Right atrium auricular region (tissue), 2 donors: ENCODE measurements around the gene KCNA5. TPM values are rescaled to one million over a fixed set of nuclear protein-coding genes. Genes with fewer than 3 reads are reported as not detected.

Experiments used
- DNase-seq: peaks from one replicate; pipeline ENCODE4 v3.0.0-alpha.2; 2019; ENCODE audit warnings: low spot score
- H3K27ac ChIP-seq, 2 donors: fragments of 200-600 bp; sonication (generic); 1 replicate in 1 of 2; 2 replicates in 1 of 2; pipeline ENCODE4 v1.5.1; 2016 to 2019
- H3K27me3 ChIP-seq, 2 donors: fragments of 200-600 bp; sonication (generic); one replicate each; pipeline versions ENCODE4 v1.5.1 to v1.6.0; 2017 to 2019
- H3K36me3 ChIP-seq: fragments of 200-600 bp; sonication (generic); one replicate; pipeline ENCODE4 v1.5.1; 2016
- H3K4me1 ChIP-seq, 2 donors: fragments of 200-600 bp; sonication (generic); one replicate each; pipeline versions ENCODE4 v1.5.1 to v1.6.0; 2017 to 2019
- H3K4me3 ChIP-seq, 2 donors: fragments of 200-600 bp; sonication (generic); 1 replicate in 1 of 2; 2 replicates in 1 of 2; pipeline ENCODE4 v1.5.1; 2017 to 2019; ENCODE audit warnings: mild to moderate bottlenecking in 1 of 2, moderate library complexity in 1 of 2
- H3K9me3 ChIP-seq, 2 donors: fragments of 200-600 bp; sonication (generic); one replicate each; pipeline ENCODE4 v1.5.1; 2019
- total RNA-seq, 2 donors: library from RNA; depleted of rRNA; stranded (reverse); fragments of >200 nt; gene quantifications; one replicate each; pipeline ENCODE4 v1.1.0, GENCODE V29; 2016
- TF ChIP-seq, protein P1 (sequence below), 2 donors: fragments of 200-600 bp; sonication (generic); IDR thresholded peaks; one replicate each; pipeline ENCODE4 v1.5.1; 2019; ENCODE audit warnings: antibody characterized with exemption in 2 of 2

The KCNA5 gene
- total RNA-seq, 2 donors from 2014 or later, result 74.6 to 166 TPM

DNA sequence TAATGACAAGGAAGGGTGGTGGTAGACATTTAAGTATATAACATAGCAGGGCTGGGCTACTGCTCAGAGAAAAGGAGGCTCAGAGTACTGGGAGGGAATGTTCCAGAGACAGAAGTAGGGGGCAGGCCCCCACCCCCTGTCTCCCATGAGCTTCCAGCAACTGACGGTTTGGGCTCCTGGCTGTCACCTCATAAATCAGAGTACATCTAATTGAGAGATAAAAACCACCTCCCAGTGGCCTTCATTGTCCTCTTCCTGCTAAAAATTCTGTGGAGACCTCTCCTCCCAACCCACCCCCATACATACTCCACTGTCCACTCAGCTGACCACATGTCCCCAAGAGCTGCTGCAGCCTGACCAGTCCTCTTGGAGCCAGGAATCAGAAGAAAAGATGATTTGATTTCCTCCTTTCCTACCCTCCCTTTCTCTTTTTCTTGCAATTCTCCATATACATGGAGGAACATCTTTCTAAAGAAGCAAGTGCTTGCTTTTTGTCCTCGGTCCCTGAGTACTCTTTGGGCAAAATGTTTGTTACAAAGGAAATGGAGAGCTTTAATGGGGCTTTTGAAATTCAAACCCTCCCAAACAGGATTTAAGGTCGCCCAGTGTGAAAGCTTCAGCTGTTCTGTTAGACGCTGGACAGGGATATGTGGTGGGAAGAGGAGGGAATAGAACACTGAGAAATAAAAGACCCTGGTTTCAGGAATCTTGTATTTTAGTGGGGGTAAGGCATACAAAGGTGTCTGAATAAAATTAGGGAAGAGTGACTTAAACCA lies 16.4 kb upstream of the KCNA5 start:
- no peak overlapping the region for H3K4me3 ChIP-seq
- H3K27me3 ChIP-seq, result no peaks in the 10 kb centered on the region
- no peaks in the 10 kb centered on the region for H3K36me3 ChIP-seq
- DNase-seq, result no peak
- no peak overlapping the region for H3K27ac ChIP-seq
- peaks cover 0 to 26% of the 10 kb centered on the region in 2 donors for H3K4me1 ChIP-seq
- H3K9me3 ChIP-seq, result no peaks in the 10 kb centered on the region
- TF ChIP-seq, protein P1, sequence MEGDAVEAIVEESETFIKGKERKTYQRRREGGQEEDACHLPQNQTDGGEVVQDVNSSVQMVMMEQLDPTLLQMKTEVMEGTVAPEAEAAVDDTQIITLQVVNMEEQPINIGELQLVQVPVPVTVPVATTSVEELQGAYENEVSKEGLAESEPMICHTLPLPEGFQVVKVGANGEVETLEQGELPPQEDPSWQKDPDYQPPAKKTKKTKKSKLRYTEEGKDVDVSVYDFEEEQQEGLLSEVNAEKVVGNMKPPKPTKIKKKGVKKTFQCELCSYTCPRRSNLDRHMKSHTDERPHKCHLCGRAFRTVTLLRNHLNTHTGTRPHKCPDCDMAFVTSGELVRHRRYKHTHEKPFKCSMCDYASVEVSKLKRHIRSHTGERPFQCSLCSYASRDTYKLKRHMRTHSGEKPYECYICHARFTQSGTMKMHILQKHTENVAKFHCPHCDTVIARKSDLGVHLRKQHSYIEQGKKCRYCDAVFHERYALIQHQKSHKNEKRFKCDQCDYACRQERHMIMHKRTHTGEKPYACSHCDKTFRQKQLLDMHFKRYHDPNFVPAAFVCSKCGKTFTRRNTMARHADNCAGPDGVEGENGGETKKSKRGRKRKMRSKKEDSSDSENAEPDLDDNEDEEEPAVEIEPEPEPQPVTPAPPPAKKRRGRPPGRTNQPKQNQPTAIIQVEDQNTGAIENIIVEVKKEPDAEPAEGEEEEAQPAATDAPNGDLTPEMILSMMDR (IDR thresholded peaks at IDR 0.05), result no peak

DNA sequence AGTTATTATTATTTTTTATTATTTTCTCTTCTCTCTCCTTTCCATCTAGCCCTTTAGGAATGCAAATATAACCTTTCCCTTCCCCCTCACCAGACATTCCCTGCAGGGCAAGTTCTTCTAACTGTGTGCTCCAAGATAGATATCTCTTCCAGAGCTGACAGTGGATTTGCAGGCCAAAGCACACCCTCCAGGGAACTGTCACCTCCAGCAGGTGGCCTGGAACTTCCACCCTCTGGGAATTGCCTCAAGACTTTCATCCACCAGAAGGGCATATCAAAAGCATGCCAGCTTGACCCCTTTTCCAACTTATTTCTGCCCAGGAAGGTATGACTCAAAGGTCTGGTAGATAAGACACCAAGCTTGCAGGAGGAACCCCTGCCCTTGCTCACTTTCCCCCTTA lies 13.6 kb upstream of the KCNA5 start:
- Histone ChIP-seq H3K27ac (peak overlapping the region in 1 of 2 donors; percentile 46), H3K36me3 (no peaks in the 10 kb centered on the region), H3K9me3 (no peaks in the 10 kb centered on the region), H3K4me3 (no peak overlapping the region), H3K4me1 (peaks cover 0 to 44% of the 10 kb centered on the region in 2 donors), H3K27me3 (no peaks in the 10 kb centered on the region)
- TF ChIP-seq, protein P1 (IDR thresholded peaks at IDR 0.05), result no peak
- DNase-seq, result no peak

DNA sequence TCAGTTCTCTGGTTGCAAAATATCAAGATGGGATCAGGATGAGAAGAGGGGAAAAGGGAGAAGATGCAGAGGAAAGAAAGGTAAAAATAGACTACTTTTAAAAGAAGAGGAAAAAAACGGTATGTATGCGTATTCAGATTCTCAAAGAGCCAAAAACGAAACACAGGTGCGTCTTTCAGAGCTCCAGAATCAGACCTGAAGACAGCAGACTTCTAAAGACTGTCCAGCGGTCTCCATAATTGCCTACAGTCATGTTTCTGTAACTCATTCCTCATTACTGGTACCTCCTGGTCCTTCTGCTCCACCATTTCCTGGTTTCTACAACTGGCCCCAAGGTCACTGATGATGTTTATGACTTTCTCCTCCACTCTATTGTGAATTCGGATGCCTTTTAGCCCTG lies 12.4 kb upstream of the KCNA5 start:
- no peak for DNase-seq
- Histone ChIP-seq H3K27ac (peak overlapping the region in 1 of 2 donors; percentile 46), H3K27me3 (no peaks in the 10 kb centered on the region), H3K9me3 (no peaks in the 10 kb centered on the region), H3K4me3 (no peak overlapping the region), H3K36me3 (no peaks in the 10 kb centered on the region), H3K4me1 (peaks cover 0 to 48% of the 10 kb centered on the region in 2 donors)
- TF ChIP-seq, protein P1 (IDR thresholded peaks at IDR 0.05), result no peak

DNA sequence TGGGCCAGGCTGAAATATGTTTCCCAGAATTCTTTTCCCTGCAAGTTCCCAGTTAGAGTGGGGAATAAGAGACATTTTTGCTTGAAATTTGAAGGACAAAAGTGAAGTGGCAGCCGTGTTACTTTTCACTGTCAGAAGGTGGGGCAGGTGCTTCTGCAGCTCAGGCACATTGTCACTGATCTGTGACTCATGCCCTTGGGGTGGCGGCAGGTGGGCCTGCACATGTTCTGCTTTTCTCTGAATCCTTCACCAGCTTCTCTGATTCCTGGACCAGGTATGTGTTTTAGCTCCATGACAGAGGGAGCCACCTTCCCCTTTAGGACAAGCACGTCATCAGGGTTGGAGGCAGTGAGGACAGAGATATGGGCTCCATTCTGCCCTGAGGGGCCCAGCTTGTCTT lies 11.7 kb upstream of the KCNA5 start:
- peaks cover 0 to 47% of the 10 kb centered on the region in 2 donors for H3K4me1 ChIP-seq
- no peak for DNase-seq
- no peak overlapping the region for H3K4me3 ChIP-seq

DNA sequence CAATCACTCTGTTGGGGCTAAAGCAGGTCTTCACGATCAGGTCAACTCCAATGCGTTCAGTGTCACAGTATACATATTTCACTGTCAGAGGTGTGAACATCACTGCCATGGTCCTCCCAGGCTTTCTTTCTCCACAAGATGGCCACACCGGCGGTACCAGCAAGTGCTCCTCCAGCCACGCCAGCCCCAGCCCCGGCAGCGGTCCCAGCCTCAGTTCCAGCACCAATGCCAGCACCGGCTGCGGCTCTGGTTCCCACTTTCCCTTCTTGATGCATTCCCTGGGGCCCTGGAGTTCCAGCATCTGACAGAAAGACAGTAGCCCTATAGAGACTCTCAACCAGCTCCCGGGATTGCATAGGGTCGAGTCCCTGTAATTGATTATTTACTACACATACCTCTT lies 10.9 kb upstream of the KCNA5 start:
- H3K36me3 ChIP-seq, result no peaks in the 10 kb centered on the region
- TF ChIP-seq, protein P1 (IDR thresholded peaks at IDR 0.05), result no peak
- peak overlapping the region in 1 of 2 donors; percentile 93 for H3K27ac ChIP-seq
- DNase-seq, result no peak
- no peak overlapping the region for H3K4me3 ChIP-seq
- H3K9me3 ChIP-seq, result no peaks in the 10 kb centered on the region
- H3K27me3 ChIP-seq, result no peaks in the 10 kb centered on the region
- H3K4me1 ChIP-seq, result peaks cover 0 to 40% of the 10 kb centered on the region in 2 donors

More for the DNA sequence above, 11.7 kb upstream of the KCNA5 start:
- Histone ChIP-seq H3K36me3 (no peaks in the 10 kb centered on the region), H3K27ac (peak overlapping the region in 1 of 2 donors; percentile 93), H3K9me3 (no peaks in the 10 kb centered on the region), H3K27me3 (no peaks in the 10 kb centered on the region)
- TF ChIP-seq, protein P1 (IDR thresholded peaks at IDR 0.05), result no peak
